ENCODE results near the gene TCAF1.
"Not testable (repeated sequence)": the region's sequence is repeated elsewhere in the genome, so short reads cannot be mapped to it uniquely, and the experiment has no call there.

The TCAF1 gene

DNA sequence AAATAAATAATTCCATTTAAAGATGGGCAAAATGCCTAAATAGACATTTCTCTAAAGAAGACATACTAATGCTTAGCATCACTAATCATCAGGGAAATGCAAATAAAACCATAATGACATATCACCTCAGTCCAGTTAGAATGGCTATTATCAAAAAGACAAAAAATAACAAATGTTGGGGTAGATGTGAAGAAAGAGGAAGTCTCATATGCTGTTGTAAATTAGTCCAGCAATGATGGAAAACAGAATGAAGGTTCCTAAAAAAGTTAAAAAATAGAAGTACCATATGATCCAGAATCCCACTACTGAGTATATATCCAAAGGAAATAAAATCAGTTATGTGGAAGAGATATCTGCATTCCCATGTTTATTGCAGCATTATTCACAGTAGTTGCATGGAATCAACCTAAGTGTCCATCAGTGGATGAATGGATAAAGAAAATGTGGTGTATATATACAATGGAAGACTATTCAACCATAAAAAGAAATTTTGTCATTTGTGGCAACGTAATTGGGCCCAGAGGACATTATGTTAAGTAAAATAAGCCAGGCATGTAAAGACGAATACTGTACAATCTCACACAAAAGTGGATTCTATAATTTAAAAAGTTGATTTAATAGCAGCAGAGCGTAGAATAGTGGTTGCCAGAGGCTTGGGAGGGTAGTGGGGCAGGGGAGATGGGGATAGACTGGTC is 52.0 kb downstream of the TCAF1 start:
- no peak for DNase-seq

DNA sequence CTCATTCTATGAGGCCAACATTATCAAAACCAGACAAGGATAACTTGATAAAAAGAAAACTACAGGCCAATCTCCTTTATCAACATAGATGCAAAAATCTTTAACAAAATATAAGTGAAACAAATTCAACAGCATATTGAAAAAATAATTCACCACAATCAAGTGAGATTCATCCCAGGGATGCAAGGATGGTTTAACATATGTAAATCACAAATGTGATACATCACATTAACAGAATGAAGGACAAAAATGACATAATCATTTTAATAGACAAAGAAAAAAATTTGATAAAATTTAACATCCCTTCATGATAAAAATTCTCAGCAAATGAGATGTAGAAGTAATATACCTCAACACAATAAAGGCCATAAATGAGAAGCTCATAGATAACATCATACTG is 53.8 kb downstream of the TCAF1 start:
- DNase-seq: no peak

DNA sequence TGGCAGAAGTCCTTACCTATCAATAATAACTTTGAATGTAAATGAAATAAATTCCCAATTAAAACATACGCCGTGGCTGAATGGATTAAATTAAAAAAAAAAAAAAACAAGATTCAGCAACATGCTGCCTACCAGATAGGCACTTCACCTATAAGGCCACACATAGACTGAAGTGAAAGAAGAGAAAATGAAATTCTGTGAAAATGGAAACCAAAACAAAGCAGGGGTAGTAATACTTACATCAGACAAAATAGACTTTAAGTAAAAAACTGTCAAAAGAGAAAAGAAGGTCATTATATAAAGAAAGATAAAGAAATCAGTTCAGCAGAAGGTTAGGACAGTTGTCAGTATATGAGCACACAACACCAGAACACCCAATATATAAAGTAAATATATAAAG is 55.3 kb downstream of the TCAF1 start:
- peak in 1 of 5 donors; percentile 32 for DNase-seq

DNA sequence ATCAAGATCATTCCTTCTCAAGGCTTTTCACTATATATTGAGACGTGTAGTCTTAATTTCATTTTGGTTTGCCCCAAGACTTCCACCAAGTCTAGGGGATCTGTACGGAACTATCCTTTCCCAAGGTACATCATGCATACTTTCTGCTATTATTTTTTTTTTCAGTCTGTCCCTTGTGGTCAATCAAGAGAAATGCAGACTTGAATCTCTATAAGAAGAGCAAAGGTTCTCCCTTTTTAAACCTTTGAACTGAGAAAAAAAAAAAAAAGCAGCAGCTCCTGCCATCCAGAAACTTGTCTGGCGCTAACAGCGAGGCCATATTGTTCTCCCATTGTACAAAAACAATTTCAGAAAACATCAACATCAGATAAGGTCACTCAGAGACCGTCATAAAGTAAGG is 60.3 kb downstream of the TCAF1 start:
- DNase-seq: not testable (repeated sequence)

DNA sequence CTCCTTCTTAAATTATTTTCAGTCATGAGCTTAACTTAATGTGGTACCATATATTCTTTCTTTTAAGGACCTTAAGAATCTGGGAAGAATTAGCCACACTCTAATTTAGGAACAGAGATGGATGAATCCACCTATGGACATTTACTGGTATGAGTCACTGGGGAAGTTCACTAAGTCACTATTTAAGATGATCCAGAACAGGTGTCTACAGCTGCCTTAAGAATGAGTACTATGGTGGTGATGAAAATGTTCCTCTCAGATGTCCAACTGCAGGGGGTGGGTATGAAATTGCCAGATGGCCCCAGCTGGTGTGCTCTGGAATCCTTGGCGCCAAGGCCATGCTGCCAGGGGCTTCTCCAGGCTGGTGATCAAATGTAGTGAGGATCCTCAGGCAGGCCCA is 61.9 kb downstream of the TCAF1 start:
- not testable (repeated sequence) for DNase-seq

DNA sequence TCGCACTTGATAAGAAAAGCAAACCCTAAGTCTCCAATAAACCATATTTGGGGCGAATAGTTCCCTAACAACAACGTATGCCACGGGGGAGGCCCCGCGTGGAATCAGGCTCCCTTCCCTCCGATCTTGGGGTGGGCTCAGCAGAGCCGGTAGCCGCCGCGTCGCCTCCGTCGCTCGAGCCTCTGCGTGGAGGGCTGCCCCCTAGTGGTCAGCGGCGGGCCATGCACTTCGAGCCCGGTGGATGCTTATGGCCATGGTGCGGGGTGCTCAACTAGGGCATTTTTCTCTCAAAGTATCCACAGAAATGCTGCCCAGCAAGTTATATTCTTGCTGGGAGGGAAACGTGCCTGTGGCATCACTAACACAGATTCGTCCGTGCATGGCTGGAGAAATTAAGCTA is 64.8 kb downstream of the TCAF1 start:
- peak in 4 of 5 donors; percentile 79 to 89 (median 88) for DNase-seq

DNA sequence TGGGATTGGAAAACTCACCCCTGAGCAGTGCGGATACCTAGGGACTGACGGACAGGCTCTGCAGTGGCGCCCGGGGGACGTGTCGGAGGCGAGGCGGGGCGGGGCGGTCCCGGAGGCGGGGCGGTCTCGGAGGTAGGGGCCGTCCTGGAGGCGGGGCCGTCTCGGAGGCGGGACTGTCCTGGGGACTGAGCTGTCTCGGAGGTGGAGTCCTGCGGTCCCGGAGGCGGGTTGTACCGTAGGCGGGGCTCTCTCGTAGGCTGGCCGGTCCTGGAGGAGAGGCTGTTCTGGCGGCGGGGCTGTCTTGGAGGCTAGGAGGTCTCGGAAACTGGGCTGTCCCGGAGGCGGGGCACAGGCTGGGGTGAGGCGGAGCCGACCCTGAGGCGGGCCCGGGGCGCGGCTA is 65.4 kb downstream of the TCAF1 start:
- peak in 4 of 5 donors; percentile 84 to 89 (median 88) for DNase-seq

DNA sequence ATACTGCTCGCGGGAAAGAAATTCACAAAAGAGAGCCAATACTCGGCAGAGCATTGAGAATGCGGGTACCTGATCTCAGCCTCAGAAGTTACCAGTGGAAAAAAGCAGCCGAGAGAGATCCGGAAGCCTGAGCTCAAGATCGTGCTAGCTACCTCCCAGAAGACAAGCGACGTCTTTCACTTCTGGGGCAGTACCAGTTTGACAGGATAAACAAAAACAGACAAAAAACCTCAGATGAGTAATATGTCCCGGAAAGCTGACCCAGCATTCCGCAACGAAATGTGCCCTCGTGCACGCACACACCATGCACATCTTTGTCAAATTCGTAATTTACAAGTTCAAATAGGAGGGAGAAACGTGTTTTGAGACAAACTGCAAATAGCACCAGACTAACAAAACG is 65.9 kb downstream of the TCAF1 start:
- DNase-seq: not testable (repeated sequence)

DNA sequence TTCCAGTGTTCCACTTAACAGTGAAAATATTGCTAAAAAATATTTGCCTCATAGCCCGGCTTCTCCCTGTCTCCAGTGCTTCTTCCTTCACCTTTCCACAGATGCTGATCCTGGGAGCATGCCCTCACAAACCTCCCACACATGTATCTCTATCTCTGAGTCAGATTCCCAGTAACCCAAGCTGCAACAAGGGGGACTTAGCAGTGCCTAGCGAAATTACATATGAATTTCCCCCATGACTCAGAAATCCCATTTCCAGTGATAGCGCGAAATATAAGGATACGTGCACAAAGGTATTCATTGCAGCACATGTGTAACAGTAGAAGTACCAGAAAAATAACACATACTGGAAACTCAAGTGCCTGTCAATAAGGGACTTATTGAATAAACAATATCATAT is 75.4 kb downstream of the TCAF1 start:
- DNase-seq: not testable (repeated sequence)

DNA sequence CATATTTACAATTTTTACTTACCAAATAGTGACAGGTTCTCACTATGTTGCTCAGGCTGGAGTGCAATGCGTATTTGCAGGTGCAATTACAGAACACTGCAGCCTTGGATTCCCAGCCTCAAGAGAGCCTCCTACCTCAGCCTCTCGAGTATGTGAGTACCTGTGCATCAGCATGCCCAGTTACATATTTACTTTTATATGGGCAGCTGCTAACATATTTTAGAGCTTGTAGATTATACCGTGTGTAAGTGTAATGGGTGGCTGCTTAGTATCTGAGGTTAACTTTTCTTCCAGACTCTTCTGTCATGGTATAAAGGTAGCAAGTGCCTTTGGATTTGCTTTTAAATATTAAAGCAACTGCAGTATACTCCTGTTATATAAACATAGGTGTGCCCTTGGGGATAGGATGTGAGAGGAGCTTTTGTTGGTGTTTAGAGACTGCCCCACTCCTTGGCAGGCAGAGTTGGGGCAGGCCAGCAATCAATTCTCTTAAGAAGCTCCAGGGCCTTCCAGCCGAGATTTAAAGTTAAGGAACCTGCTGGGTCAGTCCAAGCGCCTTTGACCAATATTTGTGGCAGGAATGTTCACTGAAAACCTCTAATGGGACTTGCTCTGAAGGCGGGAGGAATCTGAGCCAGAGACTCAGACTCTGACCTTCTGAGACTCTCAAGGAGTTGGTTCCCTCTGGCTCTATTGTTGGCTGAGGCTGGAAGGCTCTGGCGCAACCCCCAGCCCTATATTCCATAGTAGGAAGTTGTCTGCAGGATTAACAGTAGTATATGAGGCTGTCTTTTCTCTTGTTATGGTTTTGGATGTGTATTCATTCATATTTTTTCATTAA is 77.5 kb downstream of the TCAF1 start:
- not testable (repeated sequence) for DNase-seq

DNA sequence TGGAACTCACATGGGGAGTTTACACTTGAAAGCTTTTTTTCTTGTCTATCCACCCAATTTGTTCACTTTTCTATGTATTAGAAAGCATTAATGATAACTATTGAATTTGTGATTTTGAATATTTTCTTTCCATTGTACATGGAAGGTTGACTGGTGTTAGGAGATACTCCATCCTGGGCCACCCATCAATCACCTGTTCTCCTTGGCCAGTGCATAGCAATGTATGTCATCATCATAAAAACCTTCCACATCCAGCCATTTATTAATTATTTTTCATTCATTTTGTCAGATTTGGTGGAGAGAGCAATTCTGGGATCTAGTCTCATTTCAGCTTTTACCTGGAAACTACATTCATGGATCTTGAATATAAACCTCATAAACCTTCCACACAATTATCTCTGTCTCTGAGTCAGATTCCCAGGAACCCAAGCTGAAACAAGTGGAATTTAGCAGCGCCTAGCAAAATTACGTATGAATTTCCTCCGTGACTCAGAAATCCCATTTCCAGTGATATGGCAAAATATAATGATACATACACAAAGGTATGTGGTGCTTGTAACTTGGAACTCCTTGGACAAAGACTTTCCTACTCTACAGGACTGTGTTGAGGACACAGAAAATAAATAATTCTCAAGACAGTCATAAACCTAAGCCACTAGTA is 78.2 kb downstream of the TCAF1 start:
- DNase-seq: not testable (repeated sequence)

DNA sequence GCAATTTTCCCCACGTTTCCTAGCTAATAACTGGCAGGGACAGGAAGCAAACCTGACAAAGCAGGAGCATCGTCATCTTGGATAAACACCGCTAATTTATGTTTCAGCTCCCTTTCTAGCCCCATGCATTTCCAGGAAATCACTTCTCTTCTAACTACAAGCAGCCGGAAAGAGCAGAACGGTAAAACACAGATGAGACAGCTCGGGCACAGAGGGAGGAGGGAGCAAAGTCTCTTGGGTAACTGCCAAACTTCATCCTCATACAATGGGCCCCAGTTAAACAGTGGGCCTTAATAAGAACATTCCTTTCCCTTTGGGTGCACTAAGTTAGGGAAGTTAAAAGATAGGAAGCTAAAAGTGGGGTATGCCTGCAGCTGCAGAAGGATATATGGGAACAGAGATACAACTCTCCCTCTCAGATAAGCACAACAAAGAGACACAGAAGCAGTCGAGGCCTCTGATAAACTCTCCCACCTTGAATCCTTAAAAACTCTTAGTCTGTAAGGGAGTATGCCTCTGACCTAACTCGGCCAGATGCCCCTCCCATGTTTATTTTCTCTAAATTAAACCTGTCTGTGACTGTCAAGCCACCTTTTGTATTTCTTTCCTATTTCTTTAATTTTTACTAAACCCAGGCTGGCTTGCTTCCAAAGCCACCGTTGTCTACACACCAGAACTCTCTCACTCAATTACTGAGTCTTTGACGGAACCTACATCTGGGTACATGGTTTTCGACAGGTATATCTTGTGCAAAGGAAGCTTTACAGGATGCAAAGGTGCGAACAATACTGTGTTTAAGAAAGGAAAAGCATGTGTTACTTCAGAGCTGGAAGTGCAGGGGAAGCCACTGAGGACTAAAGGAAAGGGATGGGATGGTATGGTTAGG is 80.3 kb downstream of the TCAF1 start:
- DNase-seq: not testable (repeated sequence)

DNA sequence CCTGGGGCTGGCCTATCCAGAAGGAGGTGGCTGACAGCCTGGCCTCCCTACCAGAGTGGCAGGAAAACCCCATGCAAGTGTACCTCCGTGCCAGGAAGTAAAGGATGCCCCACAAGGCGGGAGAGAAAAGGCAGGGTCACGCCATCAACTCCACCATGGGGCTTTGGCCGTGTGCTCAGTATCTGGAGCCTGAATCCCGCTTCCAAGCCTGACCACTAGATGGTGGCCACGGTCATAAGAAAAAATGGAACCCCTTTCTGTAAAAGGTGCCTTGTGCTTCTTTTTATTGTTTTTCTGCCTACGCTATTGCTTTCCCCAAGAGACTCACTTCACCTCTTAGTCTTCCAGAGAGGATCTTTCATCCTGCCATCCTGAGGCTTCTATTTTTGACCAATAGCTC is 84.1 kb downstream of the TCAF1 start:
- not testable (repeated sequence) for DNase-seq

DNA sequence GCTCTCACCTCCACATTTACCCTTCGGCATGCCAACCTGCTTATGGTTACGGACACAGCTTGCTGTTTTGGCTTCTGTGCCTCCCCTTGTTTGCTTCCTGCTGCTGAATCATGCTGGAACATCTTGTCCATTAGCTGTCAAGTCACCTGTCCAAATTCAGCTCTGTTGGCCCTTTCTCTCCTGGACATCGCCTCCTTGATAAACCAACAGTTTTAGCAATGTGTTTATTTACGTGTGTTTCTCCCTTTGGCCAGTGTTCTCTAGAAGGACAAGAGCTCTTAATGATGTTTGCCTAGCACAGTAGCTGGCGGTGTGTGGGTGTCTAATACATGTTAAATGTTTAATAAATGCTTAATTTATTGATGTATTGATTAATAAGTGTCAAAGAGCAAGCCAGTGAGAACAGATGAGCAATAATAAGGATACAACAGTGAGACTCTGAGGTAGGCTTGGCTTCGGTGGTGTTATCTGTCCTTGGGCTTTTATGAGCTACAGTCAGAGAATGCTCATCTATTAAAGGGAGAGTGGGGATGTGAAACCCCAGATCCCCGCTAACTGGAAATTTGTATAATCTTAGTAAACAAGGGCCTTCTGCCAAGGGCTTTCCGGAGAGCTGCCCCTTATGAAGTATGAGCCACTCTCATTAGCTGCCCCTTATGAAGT is 85.4 kb downstream of the TCAF1 start:
- not testable (repeated sequence) for DNase-seq

DNA sequence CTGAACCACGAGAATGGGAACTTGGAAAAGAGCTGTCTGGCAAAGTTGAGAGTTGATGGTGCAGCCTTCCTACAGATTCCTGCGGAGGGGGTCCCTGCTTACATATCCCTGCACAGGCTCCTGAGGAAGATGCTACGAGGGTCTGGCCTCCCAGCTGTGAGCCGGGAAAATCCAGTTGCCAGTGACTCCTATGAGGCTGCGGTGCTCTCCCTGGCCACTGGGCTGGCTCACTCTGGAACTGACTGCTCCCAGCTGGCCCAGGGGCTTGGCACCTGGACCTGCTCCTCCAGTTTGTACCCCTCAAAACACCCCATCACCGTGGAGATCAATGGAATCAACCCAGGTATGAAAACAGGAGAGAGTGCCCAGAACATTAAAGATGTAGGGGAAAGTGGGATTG is 91.3 kb downstream of the TCAF1 start:
- DNase-seq: not testable (repeated sequence)

DNA sequence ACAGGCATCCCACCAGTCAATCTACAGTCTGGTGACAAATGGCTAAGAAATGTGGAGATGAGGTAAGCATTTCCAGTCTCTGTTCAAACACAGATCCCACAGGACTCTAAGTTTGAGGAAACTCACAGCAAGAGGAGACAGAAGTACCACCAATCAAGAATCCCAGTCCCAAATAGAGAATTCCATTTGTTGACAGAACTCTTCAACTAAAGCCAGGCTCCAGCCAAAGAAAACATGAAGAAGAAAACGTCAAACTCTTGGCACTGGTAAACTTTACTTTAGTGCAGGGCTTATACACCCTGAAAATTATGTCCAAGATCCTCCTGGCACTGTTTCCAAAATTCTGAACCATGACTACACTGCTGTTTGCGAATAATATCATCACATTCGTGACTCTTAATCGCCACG is 95.3 kb downstream of the TCAF1 start:
- DNase-seq: not testable (repeated sequence)

Measured in T-helper 1 cell (primary cell).